Measurements from ENCODE around the gene PCNX2.

- TF ChIP-seq CTCF (IDR thresholded peaks at IDR 0.05; ENCODE audit: extremely low read depth in 1 of 2, insufficient read depth in 1 of 2, low read depth in 1 of 2, low read length in 2 of 2): no peak
- TF ChIP-seq MAX (IDR thresholded peaks at IDR 0.05; ENCODE audit: insufficient read depth, insufficient read length): no peak
- TF ChIP-seq POLR2AphosphoS5 (IDR thresholded peaks at IDR 0.05; ENCODE audit: insufficient read depth, low read depth, low read length): no peak
- no peak for TF ChIP-seq EZH2 (IDR thresholded peaks at IDR 0.05; ENCODE audit: borderline replicate concordance, low read depth, low read length, severe bottlenecking)
- no peak for TF ChIP-seq POLR2A (IDR thresholded peaks at IDR 0.05; ENCODE audit: low read depth, low read length)
Observed at GRCh38 chr1:232978091-232978634, 317.4 kb downstream of the PCNX2 start.
